ENCODE measurements around the gene ECHDC1. TPM values are rescaled to one million over a fixed set of nuclear protein-coding genes. Genes with fewer than 3 reads are reported as not detected.

The ECHDC1 gene
- total and polyA plus RNA-seq, 2 of the 8 experiments (the other 6 are each of a cell fraction or from before 2014, with no cell fraction given) = 11.3 to 60.5 TPM

GRCh38 chr6:127243501-127243900 lies 99.9 kb downstream of the ECHDC1 start:
- Histone ChIP-seq H4K5ac (ENCODE audit: insufficient read length, low read depth, low read length) (no peak overlapping the region), H3K4me3 (ENCODE audit: extremely low read depth in 1 of 4, insufficient read depth in 2 of 4, low read depth in 3 of 4, low read length in 4 of 4) (no peak overlapping the region), H3K79me2 (ENCODE audit: control insufficient read depth in 1 of 2, insufficient read depth in 2 of 2, low read length in 2 of 2) (no peaks in the 10 kb centered on the region), H2BK120ac (replicated peaks; ENCODE audit: low read depth, low read length) (no peak overlapping the region), H4K8ac (ENCODE audit: extremely low read depth, insufficient read depth, low read length) (no peak overlapping the region), H3K9me3 (ENCODE audit: insufficient read depth in 2 of 2, low read depth in 1 of 2, low read length in 1 of 2) (no peaks in the 10 kb centered on the region), H3K27ac (ENCODE audit: low read depth, low read length) (no peak overlapping the region), H3K56ac (replicated peaks; ENCODE audit: insufficient read length, low read depth, low read length) (no peak overlapping the region), H2BK12ac (ENCODE audit: low read depth, low read length) (no peak overlapping the region), H2AK5ac (ENCODE audit: low read depth, low read length) (no peak overlapping the region), H3K4me1 (replicated peaks in 1 of 4; ENCODE audit: control insufficient read depth in 3 of 4, insufficient read depth in 4 of 4, low read length in 3 of 4) (no peaks in the 10 kb centered on the region), H2BK15ac (ENCODE audit: low read length) (no peak overlapping the region), H3K4me2 (ENCODE audit: insufficient read depth in 1 of 2, low read depth in 2 of 2, low read length in 2 of 2) (no peak overlapping the region), H2BK20ac (ENCODE audit: low read length) (no peak overlapping the region), H3K23me2 (ENCODE audit: low read depth, low read length) (no peaks in the 10 kb centered on the region), H3K23ac (ENCODE audit: insufficient read length) (no peak overlapping the region), H4K20me1 (replicated peaks in 1 of 2; ENCODE audit: control insufficient read depth in 1 of 2, insufficient read depth in 2 of 2, low read length in 2 of 2) (no peaks in the 10 kb centered on the region), H2BK5ac (ENCODE audit: low read depth, low read length) (no peak overlapping the region), H3K18ac (ENCODE audit: extremely low read depth, low read length) (no peak overlapping the region), H3K36me3 (ENCODE audit: control insufficient read depth in 2 of 4, insufficient read depth in 4 of 4, low read length in 3 of 4) (no peaks in the 10 kb centered on the region), H3K4ac (replicated peaks; ENCODE audit: insufficient read length, low read depth, low read length) (no peak overlapping the region), H3K79me1 (ENCODE audit: low read depth, low read length) (no peaks in the 10 kb centered on the region), H4K91ac (replicated peaks; ENCODE audit: insufficient read length, low read length) (no peak overlapping the region), H3K27me3 (replicated peaks in 1 of 4; ENCODE audit: control insufficient read depth in 3 of 4, extremely low read depth in 1 of 4, insufficient read depth in 3 of 4, low read length in 3 of 4) (no peaks in the 10 kb centered on the region), H2AFZ (ENCODE audit: low read length) (no peak overlapping the region), H3K14ac (ENCODE audit: insufficient read length) (no peak overlapping the region), H3K9ac (replicated peaks in 1 of 4; ENCODE audit: extremely low read depth in 1 of 4, low read depth in 3 of 4, low read length in 3 of 4) (no peak overlapping the region)
- no peak for DNase-seq (ENCODE audit: low read depth in 1 of 2, low spot score in 2 of 2)
- FAIRE-seq = no peak
- WGBS, 2 experiments (ENCODE audit: extremely low coverage in 1 of 2, insufficient coverage in 1 of 2, insufficient read length in 1 of 2, insufficient replicate concordance in 2 of 2, low coverage in 1 of 2, low lambda C conversion rate in 2 of 2, missing lambda C conversion rate in 1 of 2) = 94% methylated on average over 1 of the region's 1 CpG; no CpG with 5 or more reads in 1 of the 2 experiments
- CTCF ChIA-PET (ENCODE audit: partially characterized antibody) = interaction anchor here (1.2 kb wide), 1 partner anchor 26 kb away, joined by 3 read pairs; no protein-coding TSS in a partner anchor
- POLR2A ChIA-PET (ENCODE audit: partially characterized antibody) = no interaction called here
- TF ChIP-seq RNF2 (IDR thresholded peaks at IDR 0.05; ENCODE audit: borderline replicate concordance, low read depth, low read length, missing control alignments, poor library complexity, severe bottlenecking) (no peak), SIRT6 (IDR thresholded peaks at IDR 0.05; ENCODE audit: low read length) (no peak), FOSL1 (IDR thresholded peaks at IDR 0.05; ENCODE audit: insufficient read depth, low read depth, low read length) (no peak), SAP30 (IDR thresholded peaks at IDR 0.05; ENCODE audit: insufficient read depth, insufficient replicate concordance, low read length) (no peak)
